Lung microvascular endothelial cell (primary cell): Measurements from ENCODE around the gene ATP4A. TPM values are rescaled to one million over a fixed set of nuclear protein-coding genes. Genes with fewer than 3 reads are reported as not detected.

Experiments used
- DNase-seq, 2 donors: peaks; one replicate each; pipeline versions ENCODE4 v3.0.0 to v3.0.0-alpha.2; 2010; ENCODE audit warnings: low read depth in 2 of 2
- total RNA-seq: library from RNA; depleted of rRNA; stranded (reverse); fragments of >200 nt; gene quantifications from 2 replicates; pipeline ENCODE4 v1.2.1, GENCODE V29; 2014

ATP4A gene
- total RNA-seq, 1 donor from 2014 or later, result not detected

DNA sequence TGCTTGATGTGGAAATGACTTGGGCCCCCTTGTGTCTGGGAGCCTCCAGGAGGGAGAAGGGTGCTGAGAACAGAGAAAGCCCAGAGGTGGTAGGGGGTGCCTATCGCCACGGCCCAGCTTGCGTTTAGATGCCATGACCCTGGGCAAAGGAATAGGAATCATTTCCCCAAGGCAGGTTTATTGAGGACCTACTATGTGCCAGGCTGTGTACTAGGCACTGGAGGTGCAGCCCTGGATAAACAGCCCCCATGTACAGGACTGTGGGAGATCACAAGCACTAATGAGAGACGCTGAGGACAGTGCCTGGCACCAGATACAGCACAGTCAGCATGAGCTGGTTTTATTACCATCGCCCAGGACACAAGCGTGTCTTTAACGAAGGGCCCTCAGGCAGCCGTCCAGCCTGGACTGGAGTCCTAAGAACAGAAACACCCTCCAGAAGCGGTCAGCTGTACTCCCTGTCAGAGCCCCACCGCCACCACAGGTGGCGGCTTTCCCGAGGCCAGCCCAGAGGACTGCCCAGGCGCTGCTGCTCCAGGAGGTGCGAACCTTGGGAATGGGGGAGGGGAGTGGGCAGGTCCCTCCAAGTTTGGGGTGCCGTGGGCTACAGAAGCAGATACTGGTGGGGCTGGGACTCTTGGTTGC, 13.5 kb downstream of the ATP4A start:
- DNase-seq, result no peak

DNA sequence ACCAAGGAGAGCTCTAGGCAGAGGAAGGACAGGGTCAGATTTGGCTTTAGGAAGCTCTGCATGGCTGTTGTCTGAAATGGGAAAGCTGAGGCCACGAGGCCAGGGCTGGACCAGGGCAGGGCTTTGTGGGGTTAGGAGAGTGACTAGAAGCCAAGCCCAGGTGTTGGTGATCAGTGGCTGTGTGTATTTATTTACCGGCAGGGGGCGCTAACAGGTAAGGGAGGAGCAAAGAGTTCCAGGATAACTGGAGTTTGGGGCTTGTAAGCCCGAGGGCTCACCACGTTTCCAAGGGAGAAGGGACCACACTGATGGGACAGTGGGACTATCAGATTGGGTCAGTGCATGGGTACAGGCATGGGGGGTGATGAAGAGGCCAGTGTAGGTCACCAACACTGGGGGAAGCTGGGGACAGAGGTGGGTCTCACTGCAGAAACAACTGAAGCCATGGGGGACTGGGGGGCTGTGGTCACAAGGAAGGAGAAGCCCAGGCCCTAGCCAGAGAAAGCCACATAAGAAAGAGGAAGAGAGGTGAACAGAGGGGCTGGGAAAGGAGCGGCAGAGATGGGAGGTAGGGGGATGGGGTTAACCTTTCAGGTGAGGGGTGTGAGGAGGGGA, 14.2 kb downstream of the ATP4A start:
- DNase-seq, result peak; percentile 73 to 82

GRCh38 chr19:35546532-35546931, 16.9 kb downstream of the ATP4A start:
- no peak for DNase-seq

GRCh38 chr19:35545855-35546381, 17.5 kb downstream of the ATP4A start:
- DNase-seq, result peak; percentile 20 to 51

DNA sequence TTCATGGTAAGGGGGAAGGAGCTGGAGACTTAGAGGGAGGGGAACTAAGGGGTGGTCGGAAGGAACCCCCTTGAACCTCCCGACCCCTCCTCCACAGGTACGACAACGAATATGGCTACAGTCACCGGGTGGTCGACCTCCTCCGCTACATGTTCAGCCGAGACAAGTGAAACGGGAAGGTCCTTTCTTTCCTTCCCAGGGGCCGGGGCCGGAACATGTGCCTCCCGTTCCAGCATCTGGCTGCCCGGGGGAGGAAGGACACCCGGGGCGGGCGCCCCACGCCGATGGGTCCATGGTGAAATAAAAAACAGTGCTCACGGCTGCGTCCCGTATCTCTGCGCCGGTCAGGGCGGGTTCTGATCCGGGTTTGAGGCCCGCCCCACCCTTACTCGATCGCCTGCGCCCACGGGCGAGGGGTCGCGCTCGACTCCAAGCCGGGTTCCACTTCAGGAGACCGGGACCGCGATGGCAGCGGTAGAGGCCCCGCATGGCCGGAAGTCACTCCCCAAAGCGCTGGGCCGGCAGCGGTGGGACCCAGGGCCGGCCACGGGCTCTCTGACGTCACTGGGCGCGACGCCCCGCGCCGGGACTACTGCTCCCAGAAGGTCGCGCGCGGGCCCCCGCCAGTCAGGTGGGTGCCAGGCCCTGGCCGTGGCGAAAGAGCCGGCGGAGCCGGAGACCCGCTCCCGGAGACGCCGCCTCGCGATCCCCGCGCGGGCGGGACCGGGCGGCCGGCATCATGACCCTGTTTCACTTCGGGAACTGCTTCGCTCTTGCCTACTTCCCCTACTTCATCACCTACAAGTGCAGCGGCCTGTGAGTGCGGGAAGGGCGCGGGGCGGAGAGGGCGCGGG, 18.2 kb downstream of the ATP4A start, which contains the start of gene TMEM147:
TMEM147 (plus strand) TSS at position 626 of the 854 bp plus-strand sequence; CDS start at position 740, 114 bp downstream.
- DNase-seq, result peak; percentile 85 to 91

- DNase-seq, result no peak
These were observed 19.2 kb downstream of the ATP4A start for GRCh38 chr19:35544110-35544802.

DNA sequence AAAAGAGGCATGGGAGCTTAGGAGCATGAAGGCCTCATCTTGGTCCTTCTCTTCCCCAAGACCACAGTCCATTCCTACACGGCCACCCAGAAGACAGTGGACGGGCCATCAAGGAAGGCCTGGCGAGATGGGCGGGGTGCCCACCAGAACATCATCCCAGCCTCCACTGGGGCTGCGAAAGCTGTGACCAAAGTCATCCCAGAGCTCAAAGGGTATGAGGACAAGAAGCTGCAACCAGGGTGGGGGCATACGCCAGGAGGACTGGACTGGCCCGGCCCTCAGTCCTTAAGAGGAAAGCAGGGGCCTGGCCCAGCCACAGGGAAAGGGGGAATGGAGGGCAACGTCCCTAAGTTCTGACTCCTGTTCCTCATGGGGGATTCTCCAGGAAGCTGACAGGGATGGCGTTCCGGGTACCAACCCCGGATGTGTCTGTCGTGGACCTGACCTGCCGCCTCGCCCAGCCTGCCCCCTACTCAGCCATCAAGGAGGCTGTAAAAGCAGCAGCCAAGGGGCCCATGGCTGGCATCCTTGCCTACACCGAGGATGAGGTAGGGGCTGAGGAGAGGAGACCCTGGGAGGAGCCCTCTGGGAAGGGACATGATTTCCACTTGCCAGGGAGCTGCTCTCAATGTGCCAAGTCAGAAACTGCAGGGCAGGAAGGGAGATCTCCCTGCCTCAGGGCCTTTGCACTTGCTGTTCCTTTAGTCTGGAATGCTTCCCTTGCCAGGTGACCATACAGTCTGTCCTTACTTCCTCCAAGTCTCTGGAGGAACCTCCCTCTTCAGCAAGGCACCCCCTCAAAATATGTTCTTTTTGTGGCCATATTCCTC, 20.0 kb downstream of the ATP4A start:
- no peak for DNase-seq

GRCh38 chr19:35542209-35542608, 21.2 kb downstream of the ATP4A start:
- no peak for DNase-seq

DNA sequence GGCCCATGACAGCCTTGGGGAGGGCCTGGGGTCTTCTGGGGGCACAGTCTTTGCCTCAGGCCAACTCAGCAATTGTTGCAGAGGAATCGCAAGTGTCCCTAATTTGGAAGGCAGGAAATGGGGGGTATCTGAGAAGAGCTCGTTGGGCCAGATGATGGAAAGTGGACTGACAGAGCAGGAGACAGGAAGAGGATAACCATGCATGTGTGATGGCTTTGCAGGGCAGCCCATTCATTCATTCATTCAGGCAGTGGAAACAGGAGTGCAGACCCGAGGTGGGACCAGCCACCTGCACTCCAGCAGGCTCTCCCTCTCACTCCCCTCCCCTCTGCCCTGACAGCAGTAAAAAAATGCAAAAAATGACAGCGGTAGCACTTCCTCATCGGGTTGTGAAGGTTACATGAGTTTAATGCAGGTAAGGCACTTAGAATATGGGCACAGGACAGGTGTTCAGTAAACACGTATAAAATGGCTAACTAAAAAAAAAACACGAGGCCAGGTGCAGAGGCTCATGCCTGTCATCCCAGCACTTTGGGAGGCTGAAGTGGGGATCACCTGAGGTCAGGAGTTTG, 23.0 kb downstream of the ATP4A start:
- DNase-seq, result no peak

DNA sequence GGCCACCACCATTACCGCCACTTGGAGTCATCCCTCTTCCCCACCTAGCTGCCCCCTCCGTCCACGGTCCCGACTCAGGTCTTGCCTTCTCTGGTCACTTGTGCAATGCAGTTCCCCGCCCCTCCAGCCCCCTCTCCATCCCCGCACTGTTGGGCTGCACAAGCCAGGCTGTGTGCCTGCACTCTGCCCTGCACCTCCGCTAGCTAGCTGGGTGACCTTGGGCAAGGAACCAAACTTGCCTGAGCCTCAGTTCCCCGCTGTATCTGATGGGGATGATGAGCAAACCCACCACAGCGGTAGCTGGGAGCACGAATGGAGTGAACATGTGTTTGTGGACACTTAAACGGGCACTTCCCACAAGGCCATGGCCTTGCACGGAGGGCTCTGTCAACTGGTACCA, 23.6 kb downstream of the ATP4A start:
- DNase-seq, result no peak

DNA sequence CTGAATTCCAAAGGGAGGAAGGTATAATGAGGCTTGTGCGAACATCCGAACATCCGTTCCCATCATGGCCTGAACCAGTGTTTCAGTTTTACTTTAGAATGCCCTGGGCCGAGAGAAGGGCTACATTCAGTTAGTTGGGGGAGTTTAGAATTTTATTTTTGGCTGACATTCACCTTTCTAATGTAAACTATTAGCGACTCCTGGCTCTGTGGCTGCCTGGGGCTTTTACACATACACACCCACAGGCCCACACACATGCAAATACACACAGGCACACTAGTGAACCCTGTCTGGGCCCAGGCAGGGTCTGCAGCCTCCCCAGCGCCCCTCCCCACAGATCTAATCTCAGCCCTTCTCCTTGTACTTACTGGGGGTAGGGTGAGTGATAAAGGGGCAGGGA, 24.1 kb downstream of the ATP4A start:
- DNase-seq, result no peak

GRCh38 chr19:35534803-35535480, 28.5 kb downstream of the ATP4A start:
- no peak for DNase-seq

GRCh38 chr19:35533822-35534392, 29.6 kb downstream of the ATP4A start:
- no peak for DNase-seq

DNA sequence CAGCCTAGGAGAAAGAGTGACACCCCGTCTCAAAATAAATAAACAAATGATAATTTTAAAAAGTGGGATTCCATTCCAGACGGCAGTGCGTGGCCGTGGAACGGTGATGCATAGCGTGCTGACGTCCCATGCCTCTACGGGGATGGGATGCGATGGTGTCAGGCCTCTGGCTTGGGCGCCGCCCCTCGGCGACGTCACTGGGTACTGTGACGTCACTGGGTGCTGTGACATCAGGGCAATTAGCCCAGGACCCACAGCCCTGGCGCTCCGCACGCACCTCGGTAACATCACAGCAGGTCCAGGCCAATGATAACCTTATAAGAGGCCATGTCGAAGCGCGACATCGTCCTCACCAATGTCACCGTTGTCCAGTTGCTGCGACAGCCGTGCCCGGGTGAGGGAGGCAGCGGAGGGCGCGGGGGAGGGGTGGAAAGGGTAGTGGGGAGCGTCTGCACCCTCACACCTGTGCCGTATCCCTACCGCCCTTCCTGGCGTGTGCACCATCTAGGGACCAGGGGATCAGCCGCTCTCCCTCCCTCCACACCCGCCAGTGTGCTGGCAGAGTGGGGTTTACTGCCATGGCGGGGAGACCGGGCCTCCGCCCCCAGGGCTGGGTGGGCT, 30.1 kb downstream of the ATP4A start, which contains the start of gene GAPDHS:
GAPDHS (plus strand) TSS at position 256 of the 621 bp plus-strand sequence; CDS start at position 328, 72 bp downstream.
- DNase-seq, result no peak

GRCh38 chr19:35531291-35531690, 32.2 kb downstream of the ATP4A start:
- DNase-seq, result no peak

- DNase-seq, result no peak
These were observed 33.9 kb downstream of the ATP4A start for GRCh38 chr19:35529241-35530218.

DNA sequence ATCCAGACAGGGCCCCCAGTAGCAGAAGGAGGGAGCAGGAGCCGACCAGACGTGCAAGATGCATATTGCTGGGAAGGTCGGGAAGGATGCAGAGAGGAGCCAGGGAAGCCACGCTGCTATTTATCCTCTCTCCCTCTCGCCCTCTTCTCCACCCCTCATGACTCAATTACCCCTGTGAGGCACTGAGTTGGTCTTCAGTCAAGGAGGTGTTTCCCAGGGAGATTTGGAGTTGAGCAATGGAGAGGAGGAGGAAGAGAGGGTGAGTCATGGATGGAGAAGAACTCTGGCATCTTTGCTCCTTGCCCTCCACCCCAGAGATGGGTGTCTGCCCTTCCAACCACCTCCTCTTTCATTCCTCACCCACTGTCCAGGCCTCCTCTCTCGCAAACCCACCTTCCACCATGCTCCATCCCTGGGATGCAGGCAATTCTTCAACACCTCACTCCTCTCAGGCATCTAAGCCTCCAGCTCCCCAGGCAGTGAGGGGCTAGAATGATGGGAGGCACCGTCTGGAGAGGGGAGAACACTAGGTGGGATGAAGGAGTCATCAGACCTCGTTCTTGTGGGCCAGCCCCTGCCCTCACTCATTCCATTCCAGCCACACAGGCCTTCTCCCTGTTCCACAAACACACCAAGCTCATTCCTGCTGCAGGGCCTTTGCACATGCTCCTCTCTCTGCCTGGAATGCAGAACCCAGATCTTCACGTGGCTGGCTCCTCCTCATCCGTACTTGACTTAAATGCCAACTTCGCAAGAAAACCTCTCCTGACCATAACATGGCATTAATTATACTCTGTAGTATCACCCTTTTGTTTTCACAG, 35.0 kb downstream of the ATP4A start, which contains the start of gene SBSN:
SBSN (minus strand) TSS at position 94 of the 821 bp plus-strand sequence; CDS start at position 64, 30 bp downstream.
- no peak for DNase-seq
